ENCODE data around the gene SLC25A38. TPM values are rescaled to one million over a fixed set of nuclear protein-coding genes. Genes with fewer than 3 reads are reported as not detected.

The SLC25A38 gene
- total and polyA plus RNA-seq, 10 of the 15 experiments (the other 5 are each of a cell fraction or from before 2014, with no cell fraction given): 15.2 to 55.2 (median 39.2) TPM

DNA sequence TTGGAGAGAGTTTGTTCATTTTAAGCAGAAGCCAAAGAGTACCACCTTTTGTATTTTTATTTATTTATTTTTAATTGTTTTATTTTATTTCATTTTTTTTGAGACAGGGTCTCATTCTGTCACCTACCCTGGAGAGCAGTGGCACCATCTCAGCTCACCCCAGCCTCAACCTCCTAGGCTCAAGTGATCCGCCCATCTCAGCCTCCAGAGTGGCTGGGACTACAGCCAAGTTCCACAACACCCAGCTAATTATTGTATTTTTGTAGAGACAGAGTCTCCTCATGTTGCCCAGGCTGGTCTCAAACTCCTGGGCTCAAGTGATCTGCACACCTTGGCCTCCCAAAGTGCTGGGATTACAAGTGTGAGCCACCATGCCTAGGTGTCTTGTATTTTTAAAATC lies 44.1 kb upstream of the SLC25A38 start:
- ATAC-seq (no peak), FAIRE-seq (no peak), DNase-seq (ENCODE audit: low read depth, low spot score) (no peak)
- no peaks in the 10 kb centered on the region for H3K9me3 ChIP-seq (replicated peaks; ENCODE audit: control insufficient read depth, insufficient read depth, low read length)
- no peaks in the 10 kb centered on the region for H3K36me3 ChIP-seq (ENCODE audit: control insufficient read depth in 2 of 2, insufficient read depth in 2 of 2, low read length in 1 of 2)
- TF ChIP-seq FOXK2 (IDR thresholded peaks at IDR 0.05): no peak
- TF ChIP-seq STAT3 (IDR thresholded peaks at IDR 0.05; ENCODE audit: low read depth, low read length): no peak
- no peak for TF ChIP-seq STAT1 (conservative IDR thresholded peaks at IDR 0.05)
- H3K27me3 ChIP-seq (replicated peaks in 1 of 2; ENCODE audit: control insufficient read depth in 2 of 2, insufficient read depth in 2 of 2, low read length in 1 of 2): no peaks in the 10 kb centered on the region
- H4K20me1 ChIP-seq (ENCODE audit: control insufficient read depth, insufficient read depth): no peaks in the 10 kb centered on the region
- ChIA-PET CTCF (interaction anchor here (0.9 to 2.4 kb wide), 2 partner anchors 8 to 47 kb away, joined by 3 to 9 read pairs; no protein-coding TSS in a partner anchor), SMC1A (ENCODE audit: uncharacterized antibody, unreplicated experiment) (interaction anchor here (1.0 to 1.7 kb wide), 2 partner anchors 11 to 51 kb away, joined by 3 to 5 read pairs; no protein-coding TSS in a partner anchor), RAD21 (ENCODE audit: unreplicated experiment) (no interaction called here), POLR2A (interaction anchor here (0.6 to 1.4 kb wide), 2 partner anchors 18 to 20 kb away, joined by 4 to 5 read pairs; no protein-coding TSS in a partner anchor)
- 95% methylated on average over 1 of the region's 1 CpG for WGBS (ENCODE audit: insufficient coverage, insufficient replicate concordance, low lambda C conversion rate, missing lambda C conversion rate)
- no peak overlapping the region for H3K9ac ChIP-seq (ENCODE audit: control insufficient read depth, insufficient read depth, low read length)
- no peak overlapping the region for H3K4me3 ChIP-seq
- H3K4me2 ChIP-seq (ENCODE audit: control insufficient read depth, insufficient read depth): no peak overlapping the region
- intact Hi-C loops (cut with micrococcal nuclease; ENCODE audit: unreplicated experiment) (no loop called here), in situ Hi-C loops (cut with MboI) (no loop called here)
- H3K27ac ChIP-seq (ENCODE audit: control insufficient read depth, insufficient read depth): no peak overlapping the region
- no peaks in the 10 kb centered on the region for H3K4me1 ChIP-seq (ENCODE audit: control insufficient read depth, insufficient read depth, low read length)
- BruUV-seq (replicated peaks): no TSS peak
- H2AFZ ChIP-seq (ENCODE audit: control insufficient read depth, low read depth, low read length): no peak overlapping the region
- no peaks in the 10 kb centered on the region for H3K79me2 ChIP-seq (ENCODE audit: control insufficient read depth, insufficient read depth, low read length)

DNA sequence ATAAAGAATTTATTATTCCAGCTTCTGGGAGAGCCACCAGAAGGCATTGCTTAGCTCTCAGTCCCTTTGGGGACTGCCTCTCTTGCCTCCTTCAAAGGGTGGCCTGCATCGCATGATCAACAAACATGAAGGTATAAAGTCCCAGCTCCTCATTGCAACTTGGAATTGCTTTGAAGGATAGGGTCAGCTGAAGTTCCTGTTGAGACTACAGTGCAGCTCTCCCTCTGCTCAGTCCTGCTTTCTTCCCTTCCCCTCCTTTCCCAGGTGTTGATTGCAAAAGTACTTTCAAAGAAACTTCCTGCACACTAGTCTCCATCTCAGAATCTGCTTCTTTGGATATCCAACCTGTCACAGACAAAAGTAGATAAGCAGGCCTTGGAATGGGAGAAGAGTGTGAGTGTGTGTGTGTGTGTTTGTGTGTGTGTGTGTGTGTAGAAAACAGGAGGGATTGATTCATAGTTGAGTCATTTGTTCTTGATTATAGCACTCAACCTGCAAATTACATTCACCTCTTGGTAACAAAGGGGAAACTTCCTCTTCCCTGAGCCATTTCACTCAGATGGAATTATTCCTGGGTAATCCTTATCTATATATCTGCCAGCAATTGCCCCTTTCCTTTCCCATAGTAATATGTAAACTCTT lies 40.0 kb upstream of the SLC25A38 start:
- FAIRE-seq (no peak), DNase-seq (ENCODE audit: low read depth, low spot score) (no peak), ATAC-seq (no peak)
- no peaks in the 10 kb centered on the region for H3K27me3 ChIP-seq (replicated peaks in 1 of 2; ENCODE audit: control insufficient read depth in 2 of 2, insufficient read depth in 2 of 2, low read length in 1 of 2)
- no peak overlapping the region for H3K4me3 ChIP-seq
- POLR2A ChIA-PET: interaction anchor here (0.6 kb wide), 1 partner anchor 18 kb away, joined by 6 read pairs; no protein-coding TSS in a partner anchor
- CTCF ChIA-PET: interaction anchor here (0.7 to 5.5 kb wide), 3 partner anchors 51 to 457 kb away, joined by 3 to 27 read pairs (median 3); no protein-coding TSS in a partner anchor
- no TSS peak for BruUV-seq (replicated peaks)
- peak overlapping the region; percentile 0; the same call in 1 of the 2 replicates for H2AFZ ChIP-seq (ENCODE audit: control insufficient read depth, low read depth, low read length)
- intact Hi-C loops (cut with micrococcal nuclease; ENCODE audit: unreplicated experiment) (no loop called here), in situ Hi-C loops (cut with MboI) (no loop called here)
- H3K9me3 ChIP-seq (replicated peaks; ENCODE audit: control insufficient read depth, insufficient read depth, low read length): no peaks in the 10 kb centered on the region
- TF ChIP-seq EED (IDR thresholded peaks at IDR 0.05; ENCODE audit: low read depth) (0 out of 2 replicates have a peak, but pooled peaks have one; percentile 27), EGR1 (IDR thresholded peaks at IDR 0.05; ENCODE audit: borderline replicate concordance in 1 of 2, low read depth in 2 of 2, low read length in 2 of 2) (no peak)
- 93% methylated on average over 1 of the region's 1 CpG for WGBS (ENCODE audit: insufficient coverage, insufficient replicate concordance, low lambda C conversion rate, missing lambda C conversion rate)
- no peak overlapping the region for H3K9ac ChIP-seq (ENCODE audit: control insufficient read depth, insufficient read depth, low read length)
- RAD21 ChIA-PET (ENCODE audit: unreplicated experiment): interaction anchor here (0.5 to 0.9 kb wide), 2 partner anchors 845 to 846 kb away, joined by 4 read pairs; no protein-coding TSS in a partner anchor
- SMC1A ChIA-PET (ENCODE audit: uncharacterized antibody, unreplicated experiment): interaction anchor here (0.6 to 1.7 kb wide), 3 partner anchors 34 to 48 kb away, joined by 3 to 5 read pairs (median 4); no protein-coding TSS in a partner anchor
- peaks cover 17% of the 10 kb centered on the region for H3K4me1 ChIP-seq (ENCODE audit: control insufficient read depth, insufficient read depth, low read length)
- H3K36me3 ChIP-seq (ENCODE audit: control insufficient read depth in 2 of 2, insufficient read depth in 2 of 2, low read length in 1 of 2): no peaks in the 10 kb centered on the region
- no peaks in the 10 kb centered on the region for H3K79me2 ChIP-seq (ENCODE audit: control insufficient read depth, insufficient read depth, low read length)
- no peaks in the 10 kb centered on the region for H4K20me1 ChIP-seq (ENCODE audit: control insufficient read depth, insufficient read depth)
- no peak overlapping the region for H3K27ac ChIP-seq (ENCODE audit: control insufficient read depth, insufficient read depth)
- H3K4me2 ChIP-seq (ENCODE audit: control insufficient read depth, insufficient read depth): no peak overlapping the region
